ENCODE data around the gene ARL8B.

Gene ARL8B

DNA sequence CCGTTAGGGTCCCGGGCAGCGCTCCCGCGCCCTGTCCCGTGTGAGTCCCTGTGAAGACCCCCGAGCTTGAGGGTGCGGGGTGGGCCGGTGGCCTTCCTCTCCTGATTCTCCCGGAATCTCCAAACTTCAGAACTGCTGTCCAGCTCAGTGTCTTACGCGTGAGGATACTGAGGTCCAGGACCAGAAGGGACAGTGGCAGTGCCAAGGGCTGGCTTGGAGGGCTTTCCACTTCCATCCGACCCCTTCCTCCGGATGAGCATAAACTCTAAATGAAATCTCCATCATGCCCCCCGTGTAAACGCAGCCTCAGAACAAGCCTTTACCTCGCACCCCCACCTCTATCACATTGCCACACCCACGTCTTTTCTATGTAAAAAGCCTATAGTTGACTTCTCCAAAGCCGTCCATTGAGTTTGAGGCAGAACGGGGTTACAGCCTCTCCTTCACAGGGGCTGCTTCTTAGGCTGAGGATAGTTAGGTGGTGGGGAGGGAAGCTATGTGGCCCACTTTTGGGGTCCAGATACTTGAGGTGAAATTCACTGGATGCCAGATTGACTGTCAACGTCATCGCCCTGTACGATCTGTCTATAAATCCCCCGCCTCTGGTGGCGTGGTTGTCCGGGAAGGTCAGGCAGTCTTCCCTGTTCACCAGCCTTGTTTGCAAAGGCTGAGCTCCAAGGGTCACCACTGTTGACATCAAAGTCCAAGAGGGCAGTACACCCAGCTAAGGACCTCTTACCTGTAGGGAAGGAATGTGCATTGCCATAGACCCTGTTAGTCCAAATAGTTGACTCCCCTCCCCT, 66.5 kb downstream of the ARL8B start:
- peak; percentile 39 to 68 for DNase-seq

DNA sequence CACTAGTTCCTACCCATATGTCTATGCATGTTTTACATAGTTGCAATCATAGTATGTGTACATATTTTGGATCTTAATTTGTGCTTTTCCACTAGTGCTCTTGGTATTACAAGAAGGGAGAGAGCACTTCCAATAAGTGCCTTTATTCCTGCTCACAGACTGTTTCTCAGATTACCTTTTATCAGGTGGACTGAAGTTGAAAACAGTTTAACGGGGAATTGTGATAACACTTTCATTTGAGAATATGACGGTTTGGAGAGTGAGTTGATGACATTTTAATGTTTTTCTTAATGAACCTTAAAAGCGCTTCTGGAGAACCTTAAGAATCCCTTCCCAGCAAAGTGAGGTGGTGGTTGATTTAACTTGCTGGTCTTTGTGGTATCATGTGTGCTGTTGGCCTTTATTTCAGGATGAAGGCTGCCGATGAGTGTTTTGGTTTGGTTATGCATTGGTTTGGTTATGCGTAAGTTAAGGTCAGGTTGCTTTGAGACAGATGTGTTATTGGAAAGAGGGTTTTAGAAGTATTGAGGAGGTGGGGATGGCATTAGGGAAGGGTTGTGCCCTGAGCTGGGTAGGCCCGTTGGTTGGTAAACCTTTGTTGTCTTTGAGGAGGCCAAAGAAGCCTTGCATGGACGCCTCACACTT, 68.2 kb downstream of the ARL8B start:
- DNase-seq = no peak

- DNase-seq = no peak
Observed at GRCh38 chr3:5191555-5192304, 69.6 kb downstream of the ARL8B start.

DNA sequence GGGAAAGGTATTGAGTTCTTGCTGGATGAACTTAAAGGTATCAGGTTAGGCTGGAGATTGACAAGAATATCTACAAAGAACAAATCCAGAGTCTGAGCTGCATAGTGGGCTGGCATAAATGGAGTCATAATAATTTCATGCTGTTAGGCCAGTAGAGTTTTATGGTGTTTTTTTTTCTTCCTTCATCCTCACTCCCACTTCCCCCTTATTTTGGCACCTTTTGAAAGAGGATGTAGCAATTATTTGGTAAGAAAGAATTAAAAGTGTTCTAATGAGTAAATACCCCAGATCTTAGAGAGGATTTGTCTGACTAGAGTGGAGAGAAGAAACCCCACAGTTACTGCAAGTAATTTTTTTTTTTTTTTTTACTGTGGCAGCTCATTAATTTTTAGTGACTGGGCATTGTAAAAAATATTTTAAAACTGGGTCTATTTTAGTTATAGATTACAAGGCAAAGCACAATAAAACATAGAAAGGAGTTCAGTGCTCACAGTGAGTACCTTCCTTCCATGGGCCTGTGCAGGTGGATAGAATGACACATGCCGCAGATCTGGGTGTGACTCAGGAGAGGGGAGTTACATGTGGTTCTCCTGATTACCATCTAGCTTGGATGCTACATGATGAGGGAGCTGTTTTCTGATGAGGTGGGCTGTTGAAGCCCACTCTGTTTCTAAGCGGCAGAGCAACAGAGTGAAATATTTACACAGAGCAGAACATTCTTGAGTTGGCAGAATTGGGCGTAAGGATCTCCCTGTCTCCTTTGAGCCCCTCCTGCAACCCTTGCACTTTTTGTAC, 70.7 kb downstream of the ARL8B start:
- no peak for DNase-seq

- no peak for DNase-seq
Observed at GRCh38 chr3:5194341-5194740, 72.2 kb downstream of the ARL8B start.

DNA sequence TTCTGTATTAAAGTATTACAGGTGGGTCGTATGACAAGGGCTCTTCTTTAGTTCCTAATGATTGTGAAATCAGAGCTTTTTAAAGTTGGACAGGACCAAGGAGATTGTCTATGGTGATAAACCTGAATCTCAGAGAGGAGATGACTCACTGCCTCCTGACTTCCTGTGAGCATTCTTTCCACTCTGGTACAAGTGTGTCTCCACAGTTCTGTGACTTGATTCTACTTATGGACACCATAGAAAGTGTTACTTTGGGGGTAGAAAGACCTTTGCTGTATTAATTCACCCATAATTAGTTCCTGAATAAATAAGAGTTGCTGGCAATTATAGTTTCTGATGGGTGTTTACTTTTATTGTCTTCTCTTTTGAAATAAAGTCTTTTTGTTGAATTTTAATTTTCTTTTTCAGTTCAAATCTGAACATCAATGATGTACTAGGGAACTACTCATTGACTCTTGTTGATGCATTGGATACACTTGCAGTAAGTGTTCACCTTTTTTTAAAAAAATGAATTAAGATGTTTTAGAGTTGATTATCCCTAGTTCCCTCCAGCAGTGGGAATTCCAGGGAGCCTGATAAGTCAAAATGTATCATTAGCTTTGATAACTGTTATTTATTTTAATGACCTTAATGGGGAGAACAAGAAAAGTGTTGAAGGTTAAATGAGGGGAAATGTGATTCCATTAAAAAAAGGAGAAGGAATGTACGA, 72.9 kb downstream of the ARL8B start:
- DNase-seq = peak in 1 of 2 donors; percentile 79

DNA sequence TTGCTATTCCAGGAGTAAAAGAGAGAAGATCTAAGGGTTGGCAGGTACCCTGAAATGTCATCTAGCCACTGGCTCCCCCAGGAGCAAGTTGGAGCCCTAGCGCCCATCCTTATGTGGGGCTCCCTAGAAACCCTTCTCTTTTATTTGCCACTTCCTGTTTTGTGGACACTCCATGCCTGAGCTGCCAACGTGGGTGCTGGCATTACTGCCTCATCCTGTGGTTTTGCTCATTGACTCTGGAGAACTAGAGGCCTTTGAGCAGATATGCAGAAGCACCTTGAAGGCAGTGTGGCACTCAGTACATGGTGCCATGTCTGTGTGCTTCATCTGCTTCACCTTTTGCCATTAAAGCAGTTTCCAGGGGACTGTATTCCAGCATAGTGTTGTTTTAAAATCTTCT, 73.5 kb downstream of the ARL8B start:
- DNase-seq = peak; percentile 11 to 25

GRCh38 chr3:5197022-5197421, 74.9 kb downstream of the ARL8B start:
- DNase-seq = no peak

DNA sequence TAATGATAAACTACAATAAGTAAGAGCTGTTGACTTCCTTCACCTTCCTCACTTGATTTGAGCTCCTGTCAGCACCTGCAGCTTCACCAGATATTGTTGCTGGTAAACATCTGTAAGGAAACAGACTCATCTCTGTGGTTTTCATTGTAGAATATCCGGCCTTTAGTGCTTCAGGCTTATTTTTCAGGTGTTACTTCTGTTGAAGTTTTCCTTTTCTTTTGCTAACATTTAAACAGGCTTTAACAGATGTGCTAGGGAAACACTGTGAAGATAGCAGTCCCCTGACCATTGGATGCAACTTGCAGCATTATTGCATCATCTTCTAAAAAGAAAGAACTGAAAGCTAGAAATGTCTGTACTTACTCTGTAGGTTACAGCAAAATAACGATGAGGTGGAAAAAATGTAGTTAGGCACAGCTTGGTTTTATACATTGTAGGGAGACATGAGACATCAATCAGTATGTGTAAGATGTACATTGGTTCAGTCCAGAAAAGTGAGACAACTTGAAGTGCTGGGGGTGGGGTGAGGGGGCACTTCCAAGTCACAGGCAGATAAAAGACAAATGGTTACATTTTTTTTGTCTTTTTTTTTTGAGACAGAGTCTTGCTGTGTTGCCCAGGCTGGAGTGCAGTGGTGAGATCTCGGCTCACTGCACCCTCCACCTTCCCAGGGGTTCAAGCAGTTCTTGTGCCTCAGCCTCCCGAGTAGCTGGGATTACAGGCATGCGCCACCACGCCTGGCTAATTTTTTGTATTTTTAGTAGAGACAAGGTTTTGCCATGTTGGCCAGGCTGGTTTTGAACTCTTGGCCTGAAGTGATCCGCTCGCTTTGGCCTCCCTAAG, 75.6 kb downstream of the ARL8B start:
- DNase-seq = no peak

DNA sequence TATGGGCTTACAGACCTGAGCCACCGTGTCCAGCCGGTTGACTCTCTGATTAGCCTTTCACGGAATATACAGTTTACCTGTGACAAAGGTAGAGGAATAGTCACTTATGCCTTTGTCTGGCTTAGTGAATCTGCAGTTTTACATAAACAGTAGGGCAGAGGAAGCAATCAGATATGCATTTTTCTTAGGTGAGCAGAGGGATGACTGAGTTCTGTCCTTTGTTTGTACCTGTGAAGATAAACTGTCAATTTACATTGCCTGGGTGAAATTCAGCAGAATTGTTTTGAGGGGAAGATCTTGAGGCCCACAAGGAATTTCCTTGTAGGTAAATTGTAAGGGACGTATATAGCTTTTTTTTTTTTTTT, 76.2 kb downstream of the ARL8B start:
- DNase-seq = no peak

- no peak for DNase-seq
Observed at GRCh38 chr3:5198986-5199731, 77.1 kb downstream of the ARL8B start.

- no peak for DNase-seq
Observed at GRCh38 chr3:5201536-5201935, 79.4 kb downstream of the ARL8B start.

DNA sequence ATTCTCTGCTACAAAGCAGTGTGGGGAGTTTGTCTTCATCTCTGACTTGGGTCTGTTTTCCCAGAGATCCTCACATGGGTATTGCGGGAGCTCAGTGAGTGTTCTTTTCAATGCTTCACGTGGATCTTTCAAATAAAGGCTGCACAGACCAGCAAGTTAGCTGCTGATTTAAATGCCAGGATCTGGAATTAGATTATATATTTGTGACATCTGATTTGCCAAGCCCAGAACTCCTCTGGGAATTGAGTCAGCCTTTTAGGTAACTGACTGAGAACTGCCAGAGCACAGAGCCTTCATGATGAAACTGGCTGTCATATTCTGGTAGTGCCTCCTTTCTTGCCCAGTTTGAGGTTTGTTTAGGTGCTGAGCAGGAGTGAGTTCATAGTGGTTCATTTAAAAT, 80.1 kb downstream of the ARL8B start:
- DNase-seq = no peak

- DNase-seq = no peak
Observed at GRCh38 chr3:5205165-5205941, 83.3 kb downstream of the ARL8B start.

GRCh38 chr3:5210926-5211325, 88.8 kb downstream of the ARL8B start:
- DNase-seq = no peak

DNA sequence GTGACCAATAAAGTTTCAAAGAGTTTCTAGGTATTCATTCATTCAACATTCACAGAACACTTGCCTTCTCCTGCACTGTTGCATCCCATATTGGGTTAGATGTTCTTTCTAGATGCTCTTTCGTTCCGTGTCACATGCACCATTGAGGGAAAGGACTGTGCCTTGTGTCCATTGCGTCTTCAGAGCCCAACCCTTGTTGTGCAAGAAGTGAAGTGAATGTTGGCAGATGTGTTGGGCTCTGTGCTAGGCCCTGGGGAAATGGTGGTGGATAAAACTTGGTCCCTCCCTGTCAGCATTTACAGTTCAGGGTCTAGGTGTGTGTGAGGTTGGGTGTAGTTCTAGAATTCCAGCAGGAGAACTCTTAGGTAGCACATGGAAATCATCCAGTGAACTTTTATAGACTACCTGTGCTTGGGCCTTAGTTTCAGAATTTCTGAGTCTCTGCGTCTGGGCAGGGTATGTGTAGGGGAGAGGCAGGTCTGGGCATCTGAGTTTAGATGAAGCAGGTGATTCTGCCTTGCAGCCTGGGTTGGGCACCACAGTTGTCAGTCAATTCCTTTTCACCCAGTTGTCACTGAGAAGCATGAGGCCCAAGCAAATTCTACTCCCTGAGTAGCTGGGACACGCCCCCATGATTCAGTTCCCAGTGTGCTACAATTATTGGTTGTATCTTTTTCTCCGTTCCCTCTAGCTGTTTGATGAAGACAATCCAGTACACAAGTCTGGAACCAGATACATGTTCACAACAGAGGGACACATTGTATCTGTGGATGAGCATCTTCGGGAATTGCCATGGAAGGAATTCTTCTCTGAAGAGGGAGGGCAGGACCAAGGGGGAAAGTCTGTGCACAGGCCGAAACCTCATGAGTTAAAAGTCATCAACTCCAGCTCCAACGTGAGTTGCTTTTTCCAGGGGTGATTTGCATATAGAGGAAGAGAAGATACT, 90.8 kb downstream of the ARL8B start:
- no peak for DNase-seq

GRCh38 chr3:5213574-5213966, 91.5 kb downstream of the ARL8B start:
- DNase-seq = no peak

GRCh38 chr3:5214352-5214751, 92.3 kb downstream of the ARL8B start:
- DNase-seq = no peak
